NAMALWA (cell line): ENCODE measurements around the gene PTGIS.

Source experiments
- DNase-seq: peaks from one replicate; pipeline ENCODE4 v3.0.0-alpha.2; 2015; ENCODE audit warnings: low spot score

Gene PTGIS

DNA sequence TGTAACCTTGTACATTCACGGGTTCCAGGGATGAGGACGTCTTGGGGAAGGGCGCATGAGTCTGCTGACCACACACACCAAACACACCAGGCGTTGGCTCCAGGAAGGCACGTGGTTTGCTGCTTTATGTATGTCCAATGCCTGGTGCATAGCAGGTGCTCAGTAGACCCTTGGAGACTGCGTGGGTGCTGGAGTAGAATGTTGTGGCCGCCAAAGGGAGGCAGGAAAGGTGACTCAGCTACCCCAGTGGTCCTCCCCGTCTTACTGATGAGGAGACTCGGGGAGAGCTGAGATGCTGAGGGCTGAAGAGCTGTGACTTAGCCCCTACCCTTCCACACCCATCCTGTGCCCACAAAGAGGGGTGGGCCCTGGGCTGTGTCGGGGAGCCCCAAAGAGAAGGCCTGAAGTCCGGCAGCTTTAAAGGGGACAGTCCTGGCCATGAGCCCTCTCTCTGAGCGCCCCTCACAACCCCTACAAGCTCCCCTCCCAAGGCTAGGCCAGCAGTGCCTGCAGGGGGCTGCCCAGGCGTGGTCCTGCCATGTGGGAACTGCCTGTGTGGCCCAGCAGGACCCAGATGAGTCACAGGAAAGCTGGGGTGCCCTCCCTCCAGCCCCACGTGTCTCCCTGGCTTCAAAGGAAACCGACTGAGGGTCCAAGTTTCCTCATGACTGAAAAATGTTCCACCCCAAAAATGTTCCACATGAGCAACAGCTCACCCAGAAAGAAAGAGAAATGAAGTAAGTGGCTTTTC, 28.0 kb upstream of the PTGIS start:
- no peak for DNase-seq

DNA sequence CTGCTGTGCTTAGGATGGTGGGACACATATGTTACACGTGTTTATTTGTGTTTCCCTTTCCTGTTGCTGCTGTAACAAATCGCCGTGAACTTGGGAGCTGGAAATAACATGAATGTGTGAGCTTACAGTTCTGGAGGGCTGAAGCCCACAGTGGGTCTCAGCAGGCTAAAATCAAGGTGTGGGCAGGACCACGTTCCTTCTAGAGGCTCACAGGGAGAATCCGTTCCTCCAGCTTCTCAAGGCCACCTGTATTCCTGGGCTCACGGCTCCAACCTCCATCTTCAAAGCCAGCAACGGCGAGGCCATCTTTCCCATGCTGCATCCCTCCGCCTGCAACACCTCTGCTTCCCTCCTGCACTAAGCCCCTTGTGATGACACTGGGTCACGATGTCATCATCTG, 27.4 kb upstream of the PTGIS start:
- DNase-seq: no peak

DNA sequence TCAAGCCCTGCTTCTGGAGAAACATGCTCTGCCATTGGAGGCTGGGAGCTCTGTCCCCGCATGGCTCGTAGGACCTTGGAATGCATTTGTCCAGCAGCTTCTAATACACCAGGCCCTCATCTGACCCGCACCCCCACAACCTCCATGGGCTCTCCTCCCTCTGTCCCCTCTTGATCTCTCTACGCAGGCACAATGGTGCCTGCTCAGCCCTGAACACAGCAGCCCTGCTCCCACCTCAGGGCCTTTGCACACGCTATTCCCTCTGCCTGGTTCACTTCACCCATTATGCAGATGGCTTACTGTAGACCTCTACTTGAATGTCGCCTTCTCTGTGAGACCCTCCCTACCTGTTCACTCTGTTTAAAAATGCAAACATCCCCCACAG, 27.0 kb upstream of the PTGIS start:
- DNase-seq: no peak

DNA sequence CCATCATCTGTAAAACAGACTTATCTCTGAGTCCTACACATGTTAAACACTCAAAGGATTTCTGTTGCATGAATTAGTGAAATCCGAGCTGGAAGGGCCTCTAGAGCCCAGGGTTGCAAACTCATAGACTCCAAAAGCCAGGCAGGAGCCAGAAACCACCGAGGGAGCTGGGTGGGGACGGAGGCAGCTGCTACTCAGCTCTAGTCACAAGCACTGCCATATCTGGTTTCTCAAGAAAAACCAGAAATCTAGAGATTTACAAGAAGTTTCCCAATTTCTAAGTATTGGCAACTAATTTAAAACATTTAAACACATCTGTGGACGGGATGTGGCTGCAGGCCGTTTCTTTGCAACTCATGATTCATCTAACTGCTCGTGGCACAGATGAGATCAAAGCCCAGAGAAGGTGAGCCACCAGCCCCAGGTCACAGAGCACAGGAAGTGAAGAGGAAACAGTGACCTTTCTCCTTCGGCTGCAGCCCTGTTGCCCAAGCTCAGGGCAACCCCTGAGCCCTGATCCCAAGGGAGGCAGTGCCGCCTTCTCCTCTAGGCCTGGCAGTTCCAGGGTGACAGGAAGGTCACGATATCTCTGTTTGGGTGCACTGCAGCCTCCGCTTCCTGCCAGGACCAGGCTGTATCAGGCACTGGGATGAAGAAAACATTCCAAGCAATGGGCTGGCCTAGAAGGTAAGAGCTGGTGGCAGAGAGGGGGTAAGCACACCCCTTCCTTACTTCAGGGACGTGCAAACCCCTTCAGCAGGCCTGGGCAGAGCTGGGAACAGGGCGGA, 26.4 kb upstream of the PTGIS start:
- no peak for DNase-seq

DNA sequence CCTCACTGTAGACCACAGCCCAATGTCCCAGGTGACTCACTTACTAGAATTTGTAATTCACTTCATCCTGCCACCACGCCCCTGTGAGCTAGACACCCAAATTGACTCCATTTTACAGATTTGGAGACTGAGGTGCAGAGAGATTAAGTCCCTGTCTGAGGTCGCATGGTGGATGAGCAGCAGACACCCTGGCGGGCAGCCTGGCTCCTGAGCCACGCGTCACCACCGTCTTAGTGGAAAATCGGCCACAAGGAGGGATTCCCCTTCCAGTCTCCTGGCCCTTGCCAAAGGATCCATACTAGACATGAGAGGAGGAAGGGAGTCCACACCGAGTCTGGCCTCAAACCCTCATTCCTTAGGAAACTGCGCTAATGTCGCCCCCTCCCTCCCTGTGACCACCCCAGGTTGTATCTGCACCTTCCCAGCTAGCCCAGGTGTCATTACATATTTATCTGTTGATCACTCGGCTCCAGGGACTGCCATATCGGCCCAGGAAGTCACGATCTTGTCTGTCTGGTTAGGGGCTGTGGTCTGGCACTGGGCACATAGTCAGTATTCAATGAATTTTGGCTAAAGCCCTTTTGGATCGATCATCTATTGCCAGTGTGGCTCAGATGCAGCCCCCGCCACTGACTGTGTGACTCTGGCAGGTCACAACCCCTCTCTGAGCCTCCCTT, 25.7 kb upstream of the PTGIS start:
- no peak for DNase-seq

DNA sequence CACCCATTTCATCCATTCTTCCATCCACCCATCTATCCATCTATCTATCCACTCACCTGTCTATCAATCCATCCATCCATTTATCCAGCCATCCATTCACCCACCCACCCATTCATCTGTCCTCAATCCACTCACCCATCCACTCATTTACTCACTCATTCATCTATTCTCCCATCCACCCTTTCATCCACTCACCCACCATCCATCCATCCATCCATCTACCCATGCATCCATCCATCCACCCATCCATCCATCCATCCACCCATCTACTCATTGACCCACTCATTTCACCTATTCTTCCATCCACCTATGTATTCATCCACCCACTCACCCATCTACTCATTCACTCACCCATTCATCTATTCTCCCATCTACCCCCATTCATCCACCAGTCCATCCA, 24.2 kb upstream of the PTGIS start:
- no peak for DNase-seq

DNA sequence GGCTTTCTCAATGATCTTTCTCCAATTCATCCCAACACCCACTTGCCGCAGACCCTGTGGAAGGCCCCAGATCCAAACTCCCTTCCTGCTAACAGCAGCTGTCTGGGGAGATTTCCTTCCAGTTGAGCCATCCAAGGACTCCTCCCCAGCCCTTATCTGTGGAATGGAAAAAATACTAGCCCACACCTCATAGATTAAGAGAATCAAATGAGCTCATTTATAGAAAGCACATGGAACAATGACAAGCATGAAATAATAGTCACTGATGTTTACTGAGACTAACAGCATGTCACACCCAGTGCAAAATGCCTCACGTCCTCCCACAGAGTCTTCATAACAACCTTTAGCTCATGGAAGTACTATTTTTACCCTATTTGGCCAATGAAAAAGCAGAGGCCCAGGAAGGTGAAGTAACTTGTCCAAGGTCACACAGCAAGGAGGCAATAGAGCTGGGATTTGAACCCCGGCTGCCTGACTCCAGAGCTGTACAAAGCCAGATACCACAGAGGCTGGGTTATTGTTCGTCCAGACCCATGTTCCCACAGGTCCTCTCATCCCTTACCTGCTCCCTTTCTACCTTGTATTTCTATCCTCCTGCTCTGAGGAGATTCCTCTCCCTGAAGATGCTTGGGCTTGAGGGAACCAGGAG, 23.4 kb upstream of the PTGIS start:
- no peak for DNase-seq

DNA sequence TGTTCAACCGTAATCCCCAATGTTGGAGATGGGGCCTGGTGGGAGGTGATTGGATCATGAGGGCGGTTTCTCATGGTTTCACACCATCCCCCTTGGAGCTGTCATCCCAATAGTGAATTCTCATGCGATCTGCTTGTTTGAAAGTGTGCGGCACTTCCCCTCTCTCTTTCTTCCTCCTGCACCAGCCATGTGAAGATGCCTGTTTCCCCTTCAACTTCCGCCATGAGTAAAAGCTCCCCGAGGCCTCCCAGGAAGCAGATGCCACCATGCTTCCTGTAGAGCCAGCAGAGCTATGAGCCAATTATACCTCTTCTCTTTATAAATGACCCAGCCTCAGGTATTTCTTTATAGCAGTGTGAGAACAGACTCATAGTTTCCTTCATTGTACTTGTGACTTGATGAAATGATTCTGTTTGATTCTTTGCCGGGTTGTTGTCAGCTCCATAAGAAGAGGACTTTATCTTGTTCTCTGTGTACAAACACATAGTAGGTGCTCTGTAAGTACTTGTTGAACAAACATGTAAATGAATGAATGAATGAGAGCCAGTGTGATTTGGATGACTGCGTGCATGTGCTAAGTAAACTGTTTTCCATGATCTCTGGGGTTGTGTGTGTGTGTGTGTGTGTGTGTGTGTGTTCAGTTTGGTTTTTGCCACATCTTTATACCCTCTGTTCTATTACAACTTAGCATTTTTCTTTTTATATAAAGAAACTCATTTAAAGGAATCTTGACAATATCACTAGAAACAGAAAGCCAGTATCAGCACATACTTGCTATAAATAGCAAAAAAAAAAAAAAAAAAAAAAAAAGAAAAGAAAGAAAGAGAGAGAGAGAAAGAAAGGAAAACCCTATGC, 22.5 kb upstream of the PTGIS start:
- DNase-seq: no peak

DNA sequence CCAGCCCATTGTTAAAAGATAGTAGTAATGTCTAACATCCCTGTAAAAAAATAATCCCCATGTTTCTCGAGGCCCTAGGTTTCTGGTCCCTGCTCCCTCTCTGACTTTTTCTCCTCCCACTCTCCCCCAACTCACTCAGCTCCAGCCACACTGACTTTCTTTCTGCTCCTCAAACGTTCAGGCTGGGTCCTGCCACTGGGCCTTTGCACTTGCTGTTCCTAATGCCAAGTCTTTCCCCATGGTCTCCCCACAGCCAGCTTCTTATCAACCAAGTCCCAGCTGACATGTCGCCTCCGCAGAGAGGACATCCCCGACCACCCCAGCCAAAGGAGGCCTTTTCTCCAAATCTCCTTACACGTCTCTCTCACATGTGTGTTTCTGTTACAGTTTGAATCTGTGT, 21.8 kb upstream of the PTGIS start:
- no peak for DNase-seq

DNA sequence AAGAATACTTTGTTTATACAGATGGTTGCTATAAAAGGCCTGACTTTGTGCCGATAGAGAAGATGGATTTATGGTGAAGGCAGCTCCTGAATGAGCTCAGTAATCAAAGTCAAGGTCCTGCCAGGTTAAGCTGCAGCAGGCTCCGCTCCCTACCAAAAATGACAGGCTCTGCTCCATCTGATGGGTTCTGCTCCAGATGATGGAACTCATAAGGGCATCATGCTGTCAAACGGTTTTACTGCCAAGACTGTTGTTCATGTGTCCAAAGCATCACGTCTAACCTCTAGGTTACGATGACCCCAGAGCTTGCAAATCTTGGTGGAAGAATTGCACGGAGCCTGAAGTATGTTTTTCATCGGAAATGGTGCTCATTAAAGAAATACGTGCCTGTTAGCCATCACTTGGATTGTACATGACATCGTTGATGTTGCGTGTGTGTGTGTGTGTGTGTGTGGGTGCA, 19.2 kb upstream of the PTGIS start:
- DNase-seq: no peak

DNA sequence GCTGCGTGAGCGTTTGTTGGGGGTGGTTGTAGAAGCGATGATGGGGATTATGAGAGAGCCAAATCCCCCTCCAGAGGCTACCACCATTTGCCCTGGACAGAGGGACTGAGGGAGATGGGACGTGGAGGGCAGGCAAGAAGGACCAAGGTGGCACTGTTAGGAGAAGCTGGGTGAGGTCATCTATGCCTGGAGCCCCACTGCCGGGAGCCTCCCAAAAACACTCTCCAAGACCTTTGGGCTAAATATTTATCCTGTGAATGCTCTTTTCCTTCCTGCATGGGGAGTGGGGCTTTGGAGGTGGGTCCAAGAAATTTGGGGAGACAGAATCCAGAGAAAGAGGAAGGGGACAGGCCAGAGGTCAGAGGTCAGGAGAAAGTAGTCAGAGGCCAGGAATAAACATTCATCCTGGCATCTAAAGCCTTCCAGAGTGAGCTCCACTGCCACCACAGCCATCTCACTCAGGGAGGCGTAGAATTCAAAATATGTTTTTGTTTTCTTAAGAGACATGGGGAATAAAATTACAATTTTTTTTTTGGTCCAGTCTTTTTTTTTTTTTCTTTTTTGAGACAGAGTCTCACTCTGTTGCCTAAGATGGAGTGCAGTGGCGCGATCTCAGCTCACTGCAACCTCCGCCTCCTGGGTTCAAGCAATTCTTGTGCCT, 17.8 kb upstream of the PTGIS start:
- DNase-seq: no peak

DNA sequence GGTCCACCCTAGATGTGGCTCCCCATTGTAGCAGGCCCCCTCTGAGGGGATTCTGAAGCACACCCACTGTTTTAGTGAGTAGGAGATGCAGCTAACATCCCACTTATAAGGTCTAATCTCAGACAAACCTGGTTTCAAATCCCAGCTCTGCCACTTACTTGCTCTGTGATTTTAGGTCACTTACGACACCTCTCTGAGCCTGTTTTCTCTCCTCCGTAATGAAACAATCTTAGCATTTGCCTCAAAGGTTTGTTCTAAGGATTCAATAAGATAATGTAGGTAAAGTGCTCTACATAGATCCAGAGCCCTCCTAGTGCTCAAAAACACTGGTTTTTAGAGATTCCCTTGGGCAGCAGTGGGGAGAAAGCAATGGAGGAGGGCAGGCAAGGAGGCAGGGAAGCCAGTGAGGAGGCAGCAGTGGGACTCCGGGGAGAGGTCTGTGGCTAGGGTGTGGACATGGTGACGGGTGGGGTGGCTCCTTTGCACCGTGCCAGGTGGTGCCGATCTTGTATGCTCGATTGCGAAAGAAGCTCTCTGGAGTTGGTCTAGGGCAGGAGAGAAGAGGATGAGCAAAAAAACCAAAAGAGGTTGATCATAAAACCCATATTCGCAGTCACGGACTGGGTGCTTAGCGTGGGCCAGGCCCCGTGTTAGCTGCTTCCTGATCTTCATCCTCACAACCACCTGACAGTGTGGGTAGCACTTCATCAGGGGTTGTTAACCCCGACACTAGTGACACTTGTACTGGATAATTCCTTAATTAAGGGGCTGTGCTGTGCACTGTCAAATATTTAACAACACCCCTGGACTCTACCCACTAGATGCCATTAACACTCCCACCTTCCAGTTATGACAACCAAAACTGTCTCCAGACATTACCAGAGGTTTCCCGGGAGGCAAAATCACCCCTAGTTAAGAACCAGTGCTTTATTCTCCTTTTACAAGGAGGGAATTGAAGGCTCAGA, 16.8 kb upstream of the PTGIS start:
- DNase-seq: no peak

DNA sequence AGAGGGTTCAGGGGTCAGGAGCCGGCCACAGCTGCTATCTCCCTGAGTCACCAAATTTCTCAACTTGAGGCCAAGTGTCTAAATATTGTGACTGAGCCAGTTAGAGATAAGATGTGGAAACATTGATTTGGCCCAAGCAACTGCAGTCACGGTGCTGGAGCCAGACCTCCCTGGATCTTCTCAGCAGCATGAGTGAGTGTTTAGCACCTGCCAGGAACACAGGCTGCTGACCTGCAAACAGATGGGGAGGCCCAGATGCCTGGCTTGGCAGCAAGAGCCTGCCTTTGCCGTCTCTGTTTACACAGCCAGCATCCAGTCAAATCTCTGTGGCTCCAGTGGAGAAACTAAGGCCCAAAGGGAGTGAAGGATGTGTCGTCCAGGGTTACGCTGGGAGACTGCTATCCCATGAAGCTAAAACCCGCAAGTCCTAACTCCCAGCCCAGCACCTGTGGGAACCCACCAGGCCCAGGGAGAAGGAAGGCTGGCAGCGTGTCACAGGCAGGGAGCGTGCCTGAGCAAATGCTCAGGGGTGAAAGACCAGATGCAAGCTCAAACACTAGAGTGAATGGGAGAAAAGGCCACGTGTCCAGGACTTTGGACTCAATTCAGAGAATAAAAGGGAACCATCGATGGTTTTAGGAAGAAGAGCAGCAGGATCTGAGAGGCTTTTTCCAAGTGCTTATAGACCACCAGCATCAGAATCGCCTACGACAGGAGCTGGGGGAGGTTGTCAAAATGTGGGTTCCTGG, 15.9 kb upstream of the PTGIS start:
- no peak for DNase-seq

DNA sequence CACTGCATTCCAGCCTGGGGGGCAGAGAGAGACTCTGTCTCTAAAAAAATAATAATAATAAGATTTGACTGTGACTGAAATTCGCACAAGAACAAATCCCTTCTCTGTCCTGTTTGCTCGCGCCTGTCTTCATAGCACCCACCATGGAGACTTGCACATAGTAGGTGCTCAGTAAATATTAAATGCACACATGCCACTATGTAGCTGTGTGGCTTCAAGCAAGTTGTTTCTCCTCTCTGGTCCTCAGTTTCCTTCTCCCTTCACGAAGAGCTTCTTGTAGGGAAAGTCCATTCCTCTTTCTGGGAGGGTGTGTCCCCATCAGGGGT, 15.4 kb upstream of the PTGIS start:
- no peak for DNase-seq

DNA sequence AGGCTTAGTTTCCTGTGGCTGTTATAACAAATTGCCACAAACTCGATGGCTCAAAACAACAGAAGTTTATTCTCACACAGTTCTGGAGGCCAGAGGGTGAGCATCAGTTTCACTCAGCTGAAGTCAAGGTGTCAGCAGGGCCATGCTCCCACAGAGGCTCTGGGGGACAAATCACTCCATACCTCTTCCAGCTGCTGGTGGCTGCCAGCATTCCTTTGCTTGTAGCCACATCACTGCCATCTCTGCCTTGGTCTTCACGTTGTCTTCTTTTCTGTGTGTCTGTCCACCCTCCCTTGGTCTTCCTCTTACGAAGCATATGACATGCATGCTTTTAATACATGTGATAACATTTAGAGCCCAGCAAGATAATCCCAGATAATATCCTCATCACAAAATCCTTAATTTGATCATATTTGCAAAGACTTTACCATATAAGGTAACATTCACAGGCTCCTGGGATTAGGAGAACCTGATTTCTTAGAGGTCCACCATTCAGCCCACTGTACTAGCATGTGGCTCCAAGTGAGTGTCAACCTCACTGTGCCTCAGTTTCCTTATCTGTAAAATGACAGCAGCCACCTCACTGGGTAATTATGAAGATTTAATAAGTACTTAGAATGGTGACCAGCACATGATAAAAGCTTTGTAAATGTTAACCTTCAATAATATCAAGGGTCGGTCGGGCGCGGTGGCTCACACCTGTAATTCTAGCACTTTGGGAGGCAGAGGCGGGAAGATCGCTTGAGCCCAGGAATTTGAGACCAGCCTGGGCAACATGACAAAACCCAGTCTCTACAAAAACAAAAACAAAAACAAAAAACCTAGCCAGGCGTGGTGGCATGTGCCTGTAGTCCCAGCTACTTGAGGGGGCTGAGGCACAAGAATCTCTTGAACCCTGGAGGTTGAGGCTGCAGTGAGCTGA, 14.7 kb upstream of the PTGIS start:
- no peak for DNase-seq

DNA sequence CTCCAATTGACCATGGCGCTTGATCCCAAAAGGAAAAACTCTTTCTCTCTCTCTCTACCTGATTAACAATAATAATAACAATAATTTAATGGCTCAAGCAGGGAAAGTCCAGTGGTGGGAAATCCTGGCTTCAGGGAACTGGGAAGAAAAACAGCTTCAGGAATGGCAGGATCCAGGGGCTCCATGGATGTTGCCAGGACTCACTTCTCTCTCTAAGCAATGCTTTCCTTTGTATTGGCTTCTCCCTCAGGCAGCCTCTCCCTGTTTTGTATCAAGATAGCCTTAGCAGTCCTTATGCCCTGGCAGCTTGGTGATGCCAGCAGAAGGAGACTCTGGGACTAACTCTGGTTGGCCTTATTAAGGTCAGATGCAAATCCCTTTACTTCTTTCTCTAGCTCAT, 13.5 kb upstream of the PTGIS start:
- no peak for DNase-seq

DNA sequence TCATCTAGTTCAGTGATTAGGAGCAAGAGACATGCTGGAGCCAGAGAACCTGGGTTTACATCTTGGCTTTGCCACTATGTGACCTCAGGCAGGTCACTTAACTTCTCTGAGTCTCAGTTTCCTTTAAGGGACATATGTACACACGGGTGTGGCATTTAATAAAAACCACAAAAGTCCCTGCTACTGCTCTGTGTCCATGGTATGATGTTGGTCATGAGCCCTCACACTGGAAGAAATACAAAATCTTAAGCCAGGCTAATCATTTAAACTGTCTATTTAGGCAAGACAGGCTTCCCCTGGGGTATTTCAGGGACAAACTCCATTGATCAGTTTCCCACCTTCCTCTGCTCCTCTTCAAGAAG, 12.9 kb upstream of the PTGIS start:
- no peak for DNase-seq
